ENCODE results near the gene DCAF17.

The DCAF17 gene

DNA sequence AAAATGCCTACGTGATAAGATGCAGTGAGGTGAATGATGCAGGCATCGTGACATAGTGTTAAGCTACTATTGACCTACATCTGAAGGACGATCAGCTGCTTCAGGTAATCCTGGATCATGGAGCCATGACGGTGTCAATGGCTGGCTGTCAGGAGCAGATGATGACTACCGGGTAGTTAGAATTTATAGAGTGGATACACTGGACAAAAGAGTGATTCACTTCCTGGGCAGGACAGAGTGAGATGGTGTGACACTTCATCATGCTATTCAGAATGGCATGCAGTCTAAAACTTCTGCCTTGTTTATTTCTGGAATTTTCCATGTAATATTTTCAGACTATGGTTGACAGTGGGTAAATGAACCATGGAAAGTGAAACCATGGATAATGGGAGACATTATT, 29.8 kb upstream of the DCAF17 start:
- TF ChIP-seq, protein P1, sequence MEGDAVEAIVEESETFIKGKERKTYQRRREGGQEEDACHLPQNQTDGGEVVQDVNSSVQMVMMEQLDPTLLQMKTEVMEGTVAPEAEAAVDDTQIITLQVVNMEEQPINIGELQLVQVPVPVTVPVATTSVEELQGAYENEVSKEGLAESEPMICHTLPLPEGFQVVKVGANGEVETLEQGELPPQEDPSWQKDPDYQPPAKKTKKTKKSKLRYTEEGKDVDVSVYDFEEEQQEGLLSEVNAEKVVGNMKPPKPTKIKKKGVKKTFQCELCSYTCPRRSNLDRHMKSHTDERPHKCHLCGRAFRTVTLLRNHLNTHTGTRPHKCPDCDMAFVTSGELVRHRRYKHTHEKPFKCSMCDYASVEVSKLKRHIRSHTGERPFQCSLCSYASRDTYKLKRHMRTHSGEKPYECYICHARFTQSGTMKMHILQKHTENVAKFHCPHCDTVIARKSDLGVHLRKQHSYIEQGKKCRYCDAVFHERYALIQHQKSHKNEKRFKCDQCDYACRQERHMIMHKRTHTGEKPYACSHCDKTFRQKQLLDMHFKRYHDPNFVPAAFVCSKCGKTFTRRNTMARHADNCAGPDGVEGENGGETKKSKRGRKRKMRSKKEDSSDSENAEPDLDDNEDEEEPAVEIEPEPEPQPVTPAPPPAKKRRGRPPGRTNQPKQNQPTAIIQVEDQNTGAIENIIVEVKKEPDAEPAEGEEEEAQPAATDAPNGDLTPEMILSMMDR (IDR thresholded peaks at IDR 0.05; ENCODE audit: borderline replicate concordance, insufficient read depth, low read depth, low read length), result no peak
- H3K4me3 ChIP-seq (ENCODE audit: low read depth, low read length), result no peak overlapping the region

DNA sequence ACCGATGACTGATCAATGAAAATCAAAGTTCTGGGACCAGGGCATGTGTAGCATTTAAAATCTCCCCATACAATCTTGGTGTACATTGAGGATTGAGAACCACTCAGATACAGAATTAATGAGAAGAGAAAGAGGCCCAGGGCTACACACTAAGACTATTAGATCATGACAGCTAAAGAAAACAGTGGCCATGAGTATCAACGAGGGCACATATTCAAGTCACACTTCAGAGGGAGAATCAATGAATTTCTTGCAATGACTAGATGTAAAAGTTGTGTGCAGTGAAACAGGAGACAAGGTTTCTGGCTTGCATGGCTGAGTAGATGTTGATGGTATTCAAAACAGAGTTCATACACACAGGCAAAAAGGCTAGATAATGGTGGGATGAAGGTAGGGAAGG, 29.3 kb upstream of the DCAF17 start:
- H3K4me3 ChIP-seq (ENCODE audit: low read depth, low read length), result no peak overlapping the region
- TF ChIP-seq, protein P1 (IDR thresholded peaks at IDR 0.05; ENCODE audit: borderline replicate concordance, insufficient read depth, low read depth, low read length), result no peak

DNA sequence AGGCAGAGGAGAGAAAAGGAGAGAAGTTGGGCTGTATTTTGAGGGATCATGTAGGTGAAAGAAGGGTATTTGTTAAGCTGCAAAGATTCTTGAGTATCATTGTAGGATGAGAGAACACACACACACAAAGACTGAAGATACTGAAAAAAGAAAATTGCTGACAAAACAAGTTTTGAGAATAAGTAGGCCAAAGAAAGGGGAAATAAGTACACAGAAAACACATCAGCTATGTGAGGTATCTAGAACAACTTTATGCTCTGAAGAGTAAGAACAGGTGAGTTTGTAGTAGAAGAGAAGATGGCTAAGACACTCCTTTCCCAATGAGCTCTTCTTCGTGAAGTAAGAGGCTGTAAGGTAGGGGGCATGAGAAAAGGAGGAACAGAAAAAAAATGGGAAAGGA, 28.5 kb upstream of the DCAF17 start:
- TF ChIP-seq, protein P1 (IDR thresholded peaks at IDR 0.05; ENCODE audit: borderline replicate concordance, insufficient read depth, low read depth, low read length), result no peak
- no peak overlapping the region for H3K4me3 ChIP-seq (ENCODE audit: low read depth, low read length)

DNA sequence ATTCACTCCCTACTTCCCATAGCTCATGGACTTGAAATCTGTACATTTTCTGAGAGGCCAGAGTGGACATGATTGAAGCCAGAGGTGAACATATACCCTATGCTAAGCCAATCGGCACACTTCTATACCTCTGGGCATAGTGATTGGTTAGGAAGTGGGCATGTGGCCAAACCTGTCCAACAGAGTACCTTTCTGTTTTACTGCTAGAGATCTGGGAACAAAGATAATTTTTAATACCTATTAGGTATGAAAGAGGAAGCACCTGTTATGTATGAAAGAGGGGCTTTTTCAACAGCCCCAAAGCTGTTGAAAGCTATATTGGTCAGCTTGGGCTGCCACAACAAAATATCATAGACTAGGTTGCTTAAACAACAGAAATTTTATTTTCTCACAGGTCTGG, 28.0 kb upstream of the DCAF17 start:
- TF ChIP-seq, protein P1 (IDR thresholded peaks at IDR 0.05; ENCODE audit: borderline replicate concordance, insufficient read depth, low read depth, low read length), result no peak
- no peak overlapping the region for H3K4me3 ChIP-seq (ENCODE audit: low read depth, low read length)

DNA sequence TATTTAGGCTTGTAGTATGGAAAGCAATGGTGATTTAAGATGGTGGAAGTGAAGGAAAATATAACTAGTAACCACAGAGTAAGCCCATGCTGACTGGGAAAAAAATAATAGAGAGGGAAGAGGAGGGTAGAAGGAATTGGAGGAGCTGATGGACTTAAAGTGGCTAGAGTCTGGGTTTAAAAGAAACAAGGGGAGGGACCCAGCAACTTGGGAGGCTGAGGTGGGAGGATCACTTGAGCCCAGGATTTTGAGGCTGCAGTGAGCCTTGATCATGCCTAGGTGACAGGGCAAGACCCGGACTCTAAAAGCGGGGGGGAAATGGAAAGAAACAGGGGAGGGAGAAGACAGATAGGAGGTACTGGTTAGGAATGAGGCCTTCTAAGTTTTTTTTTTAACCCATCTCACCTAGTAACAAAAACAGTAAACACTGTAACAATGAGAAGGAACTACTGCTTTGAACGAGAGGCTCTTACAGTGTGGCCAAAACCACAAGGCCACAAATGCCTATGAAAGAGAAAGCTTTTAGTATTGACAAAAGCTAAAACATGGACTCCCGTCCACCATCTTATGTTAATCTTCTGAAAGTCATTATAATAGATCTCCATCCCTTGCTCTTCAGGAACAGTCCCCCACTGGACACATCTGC, 26.9 kb upstream of the DCAF17 start:
- no peak overlapping the region for H3K4me3 ChIP-seq (ENCODE audit: low read depth, low read length)
- TF ChIP-seq, protein P1 (IDR thresholded peaks at IDR 0.05; ENCODE audit: borderline replicate concordance, insufficient read depth, low read depth, low read length), result no peak

DNA sequence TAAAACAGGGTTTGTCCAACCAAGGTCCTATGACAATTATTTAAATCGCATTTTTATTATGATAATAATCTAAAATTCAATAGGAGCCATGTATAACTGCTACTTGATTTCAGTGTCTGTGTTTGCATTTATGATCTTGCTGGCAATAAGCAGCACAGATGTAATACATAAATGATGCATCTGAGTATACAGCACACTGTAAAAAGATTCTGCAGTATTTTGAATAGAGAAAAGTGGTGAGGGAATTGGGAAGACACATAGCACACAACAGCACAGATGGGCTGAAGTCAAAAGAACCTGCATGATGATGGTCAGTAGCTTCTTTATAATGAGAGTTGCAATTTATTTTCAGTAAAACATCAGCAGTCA, 26.4 kb upstream of the DCAF17 start:
- TF ChIP-seq, protein P1 (IDR thresholded peaks at IDR 0.05; ENCODE audit: borderline replicate concordance, insufficient read depth, low read depth, low read length), result no peak
- H3K4me3 ChIP-seq (ENCODE audit: low read depth, low read length), result no peak overlapping the region

DNA sequence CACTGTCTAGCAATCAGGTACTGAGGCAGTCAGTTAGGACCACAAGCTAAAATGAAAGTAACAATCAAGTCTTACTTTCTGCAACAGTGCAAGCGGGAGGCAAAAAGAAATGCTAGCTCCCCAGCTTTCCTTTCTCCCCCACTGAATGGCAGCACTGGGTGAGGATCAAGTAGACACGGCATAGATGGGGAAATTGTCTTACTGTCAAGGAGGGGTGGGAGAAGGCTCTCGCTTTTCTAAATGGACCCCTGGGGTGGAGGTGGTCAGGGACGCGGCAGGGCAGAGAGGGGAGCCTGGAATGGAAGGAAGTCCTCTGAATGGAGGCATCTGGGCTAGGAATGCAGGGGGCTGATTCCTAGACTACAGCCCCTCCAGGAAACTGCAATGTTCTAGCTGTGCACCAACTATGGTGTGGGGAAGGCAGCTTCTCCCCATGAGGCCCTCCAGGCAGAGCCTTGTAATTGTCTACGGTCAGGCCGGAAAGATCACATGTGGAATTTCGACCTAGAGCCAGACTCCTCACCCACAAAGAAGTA, 24.5 kb upstream of the DCAF17 start:
- H3K4me3 ChIP-seq (ENCODE audit: low read depth, low read length), result no peak overlapping the region
- TF ChIP-seq, protein P1 (IDR thresholded peaks at IDR 0.05; ENCODE audit: borderline replicate concordance, insufficient read depth, low read depth, low read length), result no peak
